K562 (cell line): ENCODE data around the gene KCNQ4. TPM values are rescaled to one million over a fixed set of nuclear protein-coding genes. Genes with fewer than 3 reads are reported as not detected.

Source experiments
- ARID1B ChIP-seq: fragments of 450-650 bp; IDR thresholded peaks from 2 replicates; pipeline ENCODE4 v1.6.1; 2016; ENCODE audit warnings: antibody characterized with exemption, mild to moderate bottlenecking, inconsistent platforms
- BACH1 ChIP-seq: fragments of 200-800 bp; sonication (Bioruptor generic); IDR thresholded peaks from 2 replicates; pipeline ENCODE4 v1.6.1; 2016; ENCODE audit warnings: missing genetic modification characterization, missing compliant biosample characterization
- BMI1 ChIP-seq: fragments of 150-350 bp; IDR thresholded peaks from 2 replicates; pipeline ENCODE4 v1.6.1; 2014; ENCODE audit warnings: low read length
- FOS ChIP-seq: IDR thresholded peaks from 3 replicates; pipeline ENCODE4 v1.6.1; 2011; ENCODE audit not compliant: insufficient read length; ENCODE audit errors: extremely low read depth
- GABPA ChIP-seq: fragments of 200-800 bp; sonication (Bioruptor generic); conservative IDR thresholded peaks from 2 replicates; pipeline ENCODE4 v1.6.1; 2016; ENCODE audit warnings: low read depth, missing genetic modification characterization, missing compliant biosample characterization
- GATA2 ChIP-seq: sonication (generic); formaldehyde crosslinking; IDR thresholded peaks from 2 replicates; pipeline ENCODE4 v1.4.0; 2020; ENCODE audit warnings: mild to moderate bottlenecking, missing genetic modification reagents
- GATAD2B ChIP-seq: fragments of 450-650 bp; IDR thresholded peaks from 2 replicates; pipeline ENCODE4 v1.6.1; 2017; ENCODE audit warnings: mild to moderate bottlenecking, borderline replicate concordance
- HDAC8 ChIP-seq: fragments of 450-650 bp; IDR thresholded peaks from 2 replicates; pipeline ENCODE4 v1.6.1; 2016; ENCODE audit warnings: mild to moderate bottlenecking, missing genetic modification characterization, moderate library complexity, missing compliant biosample characterization
- HDGF ChIP-seq: fragments of 450-650 bp; IDR thresholded peaks from 2 replicates; pipeline ENCODE4 v1.6.1; 2016
- HNRNPLL ChIP-seq: fragments of 200-400 bp; formaldehyde crosslinking; IDR thresholded peaks from 2 replicates; pipeline ENCODE4 v1.6.1; 2017; ENCODE audit warnings: low read length, low read depth, mild to moderate bottlenecking; ENCODE audit not compliant: poor library complexity, severe bottlenecking
- ILF3 ChIP-seq: fragments of 450-650 bp; IDR thresholded peaks from 2 replicates; pipeline ENCODE4 v1.6.1; 2018; ENCODE audit warnings: antibody characterized with exemption, mild to moderate bottlenecking, moderate library complexity, borderline replicate concordance
- LCOR ChIP-seq: sonication (generic); formaldehyde crosslinking; IDR thresholded peaks from 2 replicates; pipeline ENCODE4 v1.8.0; 2022; ENCODE audit warnings: mild to moderate bottlenecking, missing genetic modification reagents
- MBD2 ChIP-seq: sonication (generic); IDR thresholded peaks from 2 replicates; pipeline ENCODE4 v1.6.1; 2016; ENCODE audit warnings: low read depth, borderline replicate concordance
- MECOM ChIP-seq: fragments of 250-450 bp; sonication (Bioruptor Pico); IDR thresholded peaks from 2 replicates; pipeline ENCODE4 v1.8.0; 2022; ENCODE audit warnings: inconsistent platforms
- MED1 ChIP-seq: sonication (generic); formaldehyde crosslinking; IDR thresholded peaks from 2 replicates; pipeline ENCODE4 v1.8.1; 2023; ENCODE audit warnings: missing genetic modification reagents, borderline replicate concordance
- MEF2D ChIP-seq: conservative IDR thresholded peaks from 2 replicates; pipeline ENCODE4 v1.6.1; 2016; ENCODE audit warnings: low read depth, missing genetic modification characterization, missing compliant biosample characterization
- NUFIP1 ChIP-seq: fragments of 450-650 bp; IDR thresholded peaks from 2 replicates; pipeline ENCODE4 v1.6.1; 2018; ENCODE audit not compliant: partially characterized antibody
- PHF8 ChIP-seq: fragments of 200-600 bp; sonication (generic); IDR thresholded peaks from 2 replicates; pipeline ENCODE4 v1.6.1; 2012; ENCODE audit warnings: mixed run types, mild to moderate bottlenecking, inconsistent platforms, low read length, moderate library complexity, borderline replicate concordance
- PTTG1 ChIP-seq: fragments of 450-650 bp; IDR thresholded peaks from 2 replicates; pipeline ENCODE4 v1.6.1; 2016; ENCODE audit warnings: low read depth, mild to moderate bottlenecking, missing genetic modification characterization, missing compliant biosample characterization
- RNF2 ChIP-seq: sonication (generic); IDR thresholded peaks from 2 replicates; pipeline ENCODE4 v1.6.1; 2016
- SLC30A9 ChIP-seq: fragments of 250-450 bp; sonication (Bioruptor Pico); IDR thresholded peaks from 2 replicates; pipeline ENCODE4 v1.8.0; 2022; ENCODE audit warnings: mild to moderate bottlenecking, moderate library complexity
- TARDBP ChIP-seq: fragments of 450-650 bp; IDR thresholded peaks from 2 replicates; pipeline ENCODE4 v1.6.1; 2016
- ZNF431 ChIP-seq: sonication (generic); formaldehyde crosslinking; IDR thresholded peaks from 2 replicates; pipeline ENCODE4 v1.8.0; 2022; ENCODE audit warnings: mild to moderate bottlenecking, missing genetic modification reagents
- polyA plus RNA-seq, 8 experiments: library from polyadenylated mRNA; depleted of rRNA in 4 of 8; stranded (reverse) in 5 of 8; unstranded in 3 of 8; fragments of >200 nt; fragmentation: Nextera tagmentation in 2 of 8; fragmentation: Illumina TruSeq in 1 of 8; extraction: Ambion mirVana in 2 of 8; extraction: Trizol in 1 of 8; gene quantifications; 2 replicates each; pipeline versions ENCODE4 v1.2.1 to v1.2.3, GENCODE V29; 2011 to 2014; ENCODE audit warnings: inconsistent platforms in 1 of 8, missing spikeins in 1 of 8
- total RNA-seq, 7 experiments: library from RNA; depleted of rRNA in 6 of 7; stranded (reverse); fragments of >200 nt in 6 of 7; fragmentation: Illumina TruSeq in 2 of 7; extraction: Trizol in 2 of 7; gene quantifications; 2 replicates each; pipeline versions ENCODE4 v1.2.1 to v1.2.3, GENCODE V29; 2011 to 2021; ENCODE audit warnings: low replicate concordance in 1 of 7
- TF ChIP-seq, protein P1 (sequence below): fragments of 450-650 bp; IDR thresholded peaks from 2 replicates; pipeline ENCODE4 v1.6.1; 2017; ENCODE audit warnings: mild to moderate bottlenecking, moderate library complexity
- TF ChIP-seq, protein P2 (sequence below): fragments of 450-650 bp; IDR thresholded peaks from 2 replicates; pipeline ENCODE4 v1.6.1; 2016; ENCODE audit warnings: mild to moderate bottlenecking

The KCNQ4 gene
- total and polyA plus RNA-seq, 9 of the 15 experiments (the other 6 are each of a cell fraction or from before 2014, with no cell fraction given), result 0.07 to 4.1 (median 0.79) TPM

DNA sequence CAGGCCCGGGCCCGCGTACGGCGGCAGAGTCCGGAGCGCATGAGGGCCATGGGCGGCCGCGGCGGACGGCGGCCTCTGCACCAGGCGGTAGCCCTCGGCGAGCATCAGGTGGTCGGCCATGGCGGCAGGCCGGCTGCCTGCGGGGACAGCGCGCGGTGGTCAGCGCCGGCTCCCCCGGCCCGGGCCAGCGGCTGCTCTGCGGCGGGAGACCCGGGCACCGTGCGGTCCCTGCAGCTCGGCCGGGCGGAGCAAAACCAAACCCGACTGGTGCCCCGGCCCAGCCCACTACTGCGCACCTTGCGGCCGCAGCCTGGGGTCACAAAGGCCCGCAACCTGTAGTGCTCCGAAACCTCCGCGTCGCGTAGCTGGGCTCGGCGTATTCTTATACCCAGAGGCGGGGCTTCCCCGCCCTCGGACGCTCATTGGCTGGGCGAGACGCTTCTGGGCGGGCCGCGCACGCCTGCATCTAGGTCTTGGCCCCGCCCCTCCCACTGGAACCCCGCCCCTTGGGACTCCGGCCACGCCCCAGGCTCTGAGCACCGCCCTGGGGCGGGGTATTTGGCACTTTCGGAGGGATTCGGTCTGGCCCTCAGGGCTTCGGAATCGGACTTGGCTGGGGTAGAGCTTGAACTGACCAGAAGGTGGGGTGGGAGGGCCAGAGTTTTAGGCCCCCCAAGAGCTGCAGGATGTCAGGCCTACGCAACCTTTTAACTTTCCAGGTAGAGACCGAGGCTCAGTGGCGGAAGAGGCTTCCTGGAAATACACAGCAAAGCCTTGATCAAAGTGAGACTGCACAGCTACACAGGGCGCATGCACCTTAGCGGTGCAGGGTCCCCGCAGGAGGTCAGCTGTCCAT, 78.6 kb downstream of the KCNQ4 start, which contains the start of gene CITED4 (continued):
- TF ChIP-seq ILF3 (no peak), NUFIP1 (no peak), LCOR (CRISPR knock-in tag) (peak; percentile 71; the same call in 1 of the 2 replicates), PHF8 (peak; percentile 58; the same call in 1 of the 2 replicates), GATA2 (no peak), HDAC8 (tag) (peak; percentile 72), BMI1 (no peak), ARID1B (peak; percentile 56; the same call in 1 of the 2 replicates), FOS (peak; percentile 23), MBD2 (no peak), SLC30A9 (CRISPR knock-in tag) (no peak), ZNF431 (CRISPR knock-in tag) (no peak), BACH1 (no peak), HNRNPLL (peak; percentile 97), PTTG1 (tag) (no peak), RNF2 (no peak), MED1 (no peak), GABPA (tag) (no peak), MEF2D (tag) (peak; percentile 41; the same call in 1 of the 2 replicates), GATAD2B (peak; percentile 75), TARDBP (peak; percentile 65; the same call in 1 of the 2 replicates), HDGF (0 out of 2 replicates have a peak, but pooled peaks have one; percentile 74), MECOM (CRISPR knock-in tag) (no peak)
- TF ChIP-seq, protein P1, sequence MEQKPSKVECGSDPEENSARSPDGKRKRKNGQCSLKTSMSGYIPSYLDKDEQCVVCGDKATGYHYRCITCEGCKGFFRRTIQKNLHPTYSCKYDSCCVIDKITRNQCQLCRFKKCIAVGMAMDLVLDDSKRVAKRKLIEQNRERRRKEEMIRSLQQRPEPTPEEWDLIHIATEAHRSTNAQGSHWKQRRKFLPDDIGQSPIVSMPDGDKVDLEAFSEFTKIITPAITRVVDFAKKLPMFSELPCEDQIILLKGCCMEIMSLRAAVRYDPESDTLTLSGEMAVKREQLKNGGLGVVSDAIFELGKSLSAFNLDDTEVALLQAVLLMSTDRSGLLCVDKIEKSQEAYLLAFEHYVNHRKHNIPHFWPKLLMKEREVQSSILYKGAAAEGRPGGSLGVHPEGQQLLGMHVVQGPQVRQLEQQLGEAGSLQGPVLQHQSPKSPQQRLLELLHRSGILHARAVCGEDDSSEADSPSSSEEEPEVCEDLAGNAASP, result no peak
- TF ChIP-seq, protein P2, sequence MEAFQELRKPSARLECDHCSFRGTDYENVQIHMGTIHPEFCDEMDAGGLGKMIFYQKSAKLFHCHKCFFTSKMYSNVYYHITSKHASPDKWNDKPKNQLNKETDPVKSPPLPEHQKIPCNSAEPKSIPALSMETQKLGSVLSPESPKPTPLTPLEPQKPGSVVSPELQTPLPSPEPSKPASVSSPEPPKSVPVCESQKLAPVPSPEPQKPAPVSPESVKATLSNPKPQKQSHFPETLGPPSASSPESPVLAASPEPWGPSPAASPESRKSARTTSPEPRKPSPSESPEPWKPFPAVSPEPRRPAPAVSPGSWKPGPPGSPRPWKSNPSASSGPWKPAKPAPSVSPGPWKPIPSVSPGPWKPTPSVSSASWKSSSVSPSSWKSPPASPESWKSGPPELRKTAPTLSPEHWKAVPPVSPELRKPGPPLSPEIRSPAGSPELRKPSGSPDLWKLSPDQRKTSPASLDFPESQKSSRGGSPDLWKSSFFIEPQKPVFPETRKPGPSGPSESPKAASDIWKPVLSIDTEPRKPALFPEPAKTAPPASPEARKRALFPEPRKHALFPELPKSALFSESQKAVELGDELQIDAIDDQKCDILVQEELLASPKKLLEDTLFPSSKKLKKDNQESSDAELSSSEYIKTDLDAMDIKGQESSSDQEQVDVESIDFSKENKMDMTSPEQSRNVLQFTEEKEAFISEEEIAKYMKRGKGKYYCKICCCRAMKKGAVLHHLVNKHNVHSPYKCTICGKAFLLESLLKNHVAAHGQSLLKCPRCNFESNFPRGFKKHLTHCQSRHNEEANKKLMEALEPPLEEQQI, result 0 out of 2 replicates have a peak, but pooled peaks have one; percentile 51
